Epithelial cell of esophagus (primary cell): ENCODE data around the gene MAFG.

Source experiments
- DNase-seq: peaks from one replicate; pipeline ENCODE4 v3.0.0; 2010; ENCODE audit warnings: low read depth
- H3K4me3 ChIP-seq: 2 replicates; pipeline ENCODE4 v1.5.1; 2011; ENCODE audit warnings: mild to moderate bottlenecking, low read length, control low read depth
- TF ChIP-seq, protein P1 (sequence below): IDR thresholded peaks from 2 replicates; pipeline ENCODE4 v1.5.1; 2011; ENCODE audit warnings: low read depth, mild to moderate bottlenecking, low read length, control low read depth, inconsistent platforms; ENCODE audit not compliant: insufficient read depth; ENCODE audit errors: missing control alignments

The MAFG gene

DNA sequence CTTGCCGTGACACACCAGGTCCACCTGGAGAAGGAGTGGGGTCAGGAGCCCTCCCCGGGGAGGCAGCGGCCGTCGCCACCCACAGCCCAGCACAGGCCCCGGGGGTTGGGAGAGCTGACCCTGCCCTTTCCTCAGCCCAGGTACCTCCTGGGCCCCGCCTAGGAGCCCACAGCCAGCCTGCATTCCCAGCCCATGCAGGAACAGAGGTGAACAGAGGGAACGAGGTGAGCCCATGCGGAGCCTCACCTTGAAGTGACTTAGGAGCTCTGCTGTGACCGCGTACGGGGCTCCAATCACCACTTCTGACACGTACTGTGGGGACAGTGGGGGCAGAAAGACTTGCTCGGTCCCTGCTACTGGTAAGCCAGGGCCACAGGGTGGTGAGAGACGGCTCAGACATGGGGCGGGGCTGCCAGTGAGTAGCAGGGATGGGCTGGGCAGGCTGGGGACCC is 22.1 kb downstream of the MAFG start:
- no peak for DNase-seq
- TF ChIP-seq, protein P1, sequence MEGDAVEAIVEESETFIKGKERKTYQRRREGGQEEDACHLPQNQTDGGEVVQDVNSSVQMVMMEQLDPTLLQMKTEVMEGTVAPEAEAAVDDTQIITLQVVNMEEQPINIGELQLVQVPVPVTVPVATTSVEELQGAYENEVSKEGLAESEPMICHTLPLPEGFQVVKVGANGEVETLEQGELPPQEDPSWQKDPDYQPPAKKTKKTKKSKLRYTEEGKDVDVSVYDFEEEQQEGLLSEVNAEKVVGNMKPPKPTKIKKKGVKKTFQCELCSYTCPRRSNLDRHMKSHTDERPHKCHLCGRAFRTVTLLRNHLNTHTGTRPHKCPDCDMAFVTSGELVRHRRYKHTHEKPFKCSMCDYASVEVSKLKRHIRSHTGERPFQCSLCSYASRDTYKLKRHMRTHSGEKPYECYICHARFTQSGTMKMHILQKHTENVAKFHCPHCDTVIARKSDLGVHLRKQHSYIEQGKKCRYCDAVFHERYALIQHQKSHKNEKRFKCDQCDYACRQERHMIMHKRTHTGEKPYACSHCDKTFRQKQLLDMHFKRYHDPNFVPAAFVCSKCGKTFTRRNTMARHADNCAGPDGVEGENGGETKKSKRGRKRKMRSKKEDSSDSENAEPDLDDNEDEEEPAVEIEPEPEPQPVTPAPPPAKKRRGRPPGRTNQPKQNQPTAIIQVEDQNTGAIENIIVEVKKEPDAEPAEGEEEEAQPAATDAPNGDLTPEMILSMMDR, result no peak
- no peak overlapping the region for H3K4me3 ChIP-seq

- no peak for DNase-seq
- H3K4me3 ChIP-seq, result no peak overlapping the region
- TF ChIP-seq, protein P1, result no peak
Measured at GRCh38 chr17:81904600-81905423, 22.7 kb downstream of the MAFG start.

DNA sequence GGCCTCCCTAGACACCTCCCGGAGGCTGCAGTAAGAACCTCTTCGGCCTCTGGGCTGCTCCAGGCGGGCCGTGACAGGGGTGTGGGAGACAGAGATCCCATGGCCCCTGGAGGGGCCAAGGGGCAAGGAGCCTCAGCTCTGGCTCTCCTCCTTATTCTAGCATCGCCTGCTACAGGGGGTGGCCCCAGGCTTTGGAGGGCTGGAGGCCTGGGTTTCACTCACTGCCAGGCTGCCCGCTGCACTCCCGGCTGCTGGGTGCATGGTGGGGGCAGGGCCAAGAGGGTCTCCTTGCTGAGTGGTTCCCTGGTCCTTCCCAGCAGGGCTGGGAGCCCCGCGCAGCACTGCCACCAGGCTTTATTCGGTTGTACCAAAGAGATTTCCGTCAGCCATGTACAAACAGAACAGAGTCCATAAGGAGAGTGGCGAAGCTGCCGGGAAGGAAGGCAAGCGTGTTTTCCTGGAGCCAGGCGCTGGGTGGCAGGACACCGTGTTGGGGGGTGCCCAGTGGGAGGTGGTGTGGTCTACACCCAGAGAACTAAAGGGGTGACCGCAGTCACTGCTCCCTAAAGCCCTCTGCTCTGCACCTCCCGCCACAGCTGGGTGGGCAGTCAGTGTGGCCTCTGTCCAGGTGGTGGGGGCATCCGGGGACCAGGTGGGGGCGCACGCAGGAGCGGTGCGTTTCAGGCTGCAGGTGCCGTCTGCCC is 23.5 kb downstream of the MAFG start:
- TF ChIP-seq, protein P1, result no peak
- DNase-seq, result no peak
- no peak overlapping the region for H3K4me3 ChIP-seq

- H3K4me3 ChIP-seq, result no peak overlapping the region
- TF ChIP-seq, protein P1, result no peak
- DNase-seq, result no peak
Measured at GRCh38 chr17:81903415-81903831, 24.1 kb downstream of the MAFG start.

GRCh38 chr17:81902653-81903414 is 24.7 kb downstream of the MAFG start:
- TF ChIP-seq, protein P1, result no peak
- no peak overlapping the region for H3K4me3 ChIP-seq
- DNase-seq, result no peak

- no peak within 1 kb of the TSS for H3K4me3 ChIP-seq
- TF ChIP-seq, protein P1, result no peak
- DNase-seq, result no peak
Measured at GRCh38 chr17:81902023-81902652, 25.4 kb downstream of the MAFG start, which contains the start of gene NPB. Gene NPB, plus strand, starts transcription at chr17:81902238. Its CDS starts 40 bp downstream, at chr17:81902278.
